ENCODE data around the gene WDFY3. TPM values are rescaled to one million over a fixed set of nuclear protein-coding genes. Genes with fewer than 3 reads are reported as not detected.

WDFY3 gene
- polyA plus RNA-seq, 1 donor = 28.9 TPM

DNA sequence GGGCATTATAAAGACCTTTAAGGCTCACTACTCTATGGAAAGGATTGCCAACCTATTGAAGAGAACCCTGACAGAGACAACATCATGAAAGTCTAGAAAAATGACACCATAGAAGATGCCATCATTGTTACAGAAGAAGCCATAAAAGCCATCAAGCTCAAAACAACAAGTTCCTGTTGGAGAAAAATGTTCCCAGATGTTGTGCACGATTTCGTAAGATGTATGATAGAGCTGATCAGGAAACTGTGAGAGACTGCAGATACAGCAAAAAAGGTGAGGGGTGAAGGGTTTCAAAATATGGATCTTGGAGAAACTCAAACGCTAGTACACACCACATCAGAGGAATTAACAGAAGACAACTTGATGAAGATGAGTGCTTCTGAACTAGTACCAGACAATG lies 53.3 kb downstream of the WDFY3 start:
- H3K9me3 ChIP-seq (ENCODE audit: control insufficient read depth, low read depth, low read length) = no peaks in the 10 kb centered on the region
- 100% methylated on average over 2 of the region's 3 CpGs for WGBS (ENCODE audit: insufficient coverage, low lambda C conversion rate)
- no peak overlapping the region for H3K4me3 ChIP-seq (ENCODE audit: low read length)
- no peaks in the 10 kb centered on the region for H3K4me1 ChIP-seq (ENCODE audit: control insufficient read depth, insufficient read depth, low read length)
- no peak overlapping the region for H3K27ac ChIP-seq (ENCODE audit: low read length)
- DNase-seq = no peak
- peaks cover 2% of the 10 kb centered on the region for H3K36me3 ChIP-seq (ENCODE audit: control insufficient read depth, insufficient read depth, low read length)
- no peaks in the 10 kb centered on the region for H3K27me3 ChIP-seq (ENCODE audit: control insufficient read depth, insufficient read depth, low read length)

- Histone ChIP-seq H3K4me3 (ENCODE audit: low read length) (no peak overlapping the region), H3K27me3 (ENCODE audit: control insufficient read depth, insufficient read depth, low read length) (no peaks in the 10 kb centered on the region), H3K4me1 (ENCODE audit: control insufficient read depth, insufficient read depth, low read length) (no peaks in the 10 kb centered on the region), H3K27ac (ENCODE audit: low read length) (no peak overlapping the region), H3K9me3 (ENCODE audit: control insufficient read depth, low read depth, low read length) (no peaks in the 10 kb centered on the region), H3K36me3 (ENCODE audit: control insufficient read depth, insufficient read depth, low read length) (peaks cover 2% of the 10 kb centered on the region)
- no peak for DNase-seq
- 90% methylated on average over 1 of the region's 2 CpGs for WGBS (ENCODE audit: insufficient coverage, low lambda C conversion rate)
Observed at GRCh38 chr4:84912741-84913140, 53.7 kb downstream of the WDFY3 start.

GRCh38 chr4:84908876-84909275 lies 57.6 kb downstream of the WDFY3 start:
- Histone ChIP-seq H3K9me3 (ENCODE audit: control insufficient read depth, low read depth, low read length) (no peaks in the 10 kb centered on the region), H3K4me3 (ENCODE audit: low read length) (no peak overlapping the region), H3K27me3 (ENCODE audit: control insufficient read depth, insufficient read depth, low read length) (no peaks in the 10 kb centered on the region), H3K36me3 (ENCODE audit: control insufficient read depth, insufficient read depth, low read length) (peaks cover 5% of the 10 kb centered on the region), H3K27ac (ENCODE audit: low read length) (no peak overlapping the region), H3K4me1 (ENCODE audit: control insufficient read depth, insufficient read depth, low read length) (no peaks in the 10 kb centered on the region)
- WGBS (ENCODE audit: insufficient coverage, low lambda C conversion rate) = no CpG with 5 or more reads among the region's 4 CpGs
- DNase-seq = no peak

DNA sequence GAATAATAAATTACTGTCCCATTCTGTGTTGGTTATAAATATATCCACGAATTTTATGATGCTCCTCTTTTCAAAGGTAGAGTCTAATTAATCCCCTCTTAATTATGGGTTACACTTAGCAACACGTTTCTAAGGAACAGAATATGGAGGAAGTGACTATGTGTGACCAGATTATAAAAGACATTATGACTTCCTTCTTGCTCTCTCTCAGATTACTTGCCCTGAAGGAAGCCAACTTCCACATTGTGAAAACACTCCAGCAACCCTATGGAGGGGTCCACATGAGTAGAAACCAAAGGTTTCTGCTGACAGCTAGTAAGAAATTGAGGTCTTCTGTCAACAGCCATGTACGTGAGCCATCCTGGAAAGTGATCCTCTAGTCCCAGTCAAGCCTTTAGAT lies 59.3 kb downstream of the WDFY3 start:
- no CpG with 5 or more reads among the region's 3 CpGs for WGBS (ENCODE audit: insufficient coverage, low lambda C conversion rate)
- no peak for DNase-seq
- no peak overlapping the region for H3K27ac ChIP-seq (ENCODE audit: low read length)
- no peak overlapping the region for H3K4me3 ChIP-seq (ENCODE audit: low read length)
- no peaks in the 10 kb centered on the region for H3K4me1 ChIP-seq (ENCODE audit: control insufficient read depth, insufficient read depth, low read length)
- H3K36me3 ChIP-seq (ENCODE audit: control insufficient read depth, insufficient read depth, low read length) = peaks cover 6% of the 10 kb centered on the region
- H3K9me3 ChIP-seq (ENCODE audit: control insufficient read depth, low read depth, low read length) = no peaks in the 10 kb centered on the region
- H3K27me3 ChIP-seq (ENCODE audit: control insufficient read depth, insufficient read depth, low read length) = no peaks in the 10 kb centered on the region

GRCh38 chr4:84905646-84906045 lies 60.8 kb downstream of the WDFY3 start:
- H3K9me3 ChIP-seq (ENCODE audit: control insufficient read depth, low read depth, low read length) = no peaks in the 10 kb centered on the region
- H3K4me1 ChIP-seq (ENCODE audit: control insufficient read depth, insufficient read depth, low read length) = no peaks in the 10 kb centered on the region
- H3K27ac ChIP-seq (ENCODE audit: low read length) = no peak overlapping the region
- no peak overlapping the region for H3K4me3 ChIP-seq (ENCODE audit: low read length)
- H3K27me3 ChIP-seq (ENCODE audit: control insufficient read depth, insufficient read depth, low read length) = no peaks in the 10 kb centered on the region
- DNase-seq = no peak
- WGBS (ENCODE audit: insufficient coverage, low lambda C conversion rate) = no CpG with 5 or more reads among the region's 2 CpGs
- peaks cover 10% of the 10 kb centered on the region for H3K36me3 ChIP-seq (ENCODE audit: control insufficient read depth, insufficient read depth, low read length)

- H3K27me3 ChIP-seq (ENCODE audit: control insufficient read depth, insufficient read depth, low read length) = no peaks in the 10 kb centered on the region
- no peak overlapping the region for H3K27ac ChIP-seq (ENCODE audit: low read length)
- H3K36me3 ChIP-seq (ENCODE audit: control insufficient read depth, insufficient read depth, low read length) = peaks cover 10% of the 10 kb centered on the region
- H3K9me3 ChIP-seq (ENCODE audit: control insufficient read depth, low read depth, low read length) = no peaks in the 10 kb centered on the region
- DNase-seq = no peak
- H3K4me3 ChIP-seq (ENCODE audit: low read length) = no peak overlapping the region
- 83% methylated on average over 2 of the region's 3 CpGs for WGBS (ENCODE audit: insufficient coverage, low lambda C conversion rate)
- H3K4me1 ChIP-seq (ENCODE audit: control insufficient read depth, insufficient read depth, low read length) = no peaks in the 10 kb centered on the region
Observed at GRCh38 chr4:84901740-84902281, 64.7 kb downstream of the WDFY3 start.

- WGBS (ENCODE audit: insufficient coverage, low lambda C conversion rate) = no CpG with 5 or more reads among the region's 3 CpGs
- Histone ChIP-seq H3K36me3 (ENCODE audit: control insufficient read depth, insufficient read depth, low read length) (peaks cover 10% of the 10 kb centered on the region), H3K4me1 (ENCODE audit: control insufficient read depth, insufficient read depth, low read length) (no peaks in the 10 kb centered on the region), H3K4me3 (ENCODE audit: low read length) (no peak overlapping the region), H3K27me3 (ENCODE audit: control insufficient read depth, insufficient read depth, low read length) (no peaks in the 10 kb centered on the region), H3K27ac (ENCODE audit: low read length) (no peak overlapping the region), H3K9me3 (ENCODE audit: control insufficient read depth, low read depth, low read length) (no peaks in the 10 kb centered on the region)
- DNase-seq = no peak
Observed at GRCh38 chr4:84901173-84901572, 65.3 kb downstream of the WDFY3 start.

- H3K36me3 ChIP-seq (ENCODE audit: control insufficient read depth, insufficient read depth, low read length) = peaks cover 15% of the 10 kb centered on the region
- no peak for DNase-seq
- WGBS (ENCODE audit: insufficient coverage, low lambda C conversion rate) = 100% methylated on average over 2 of the region's 3 CpGs
- no peaks in the 10 kb centered on the region for H3K27me3 ChIP-seq (ENCODE audit: control insufficient read depth, insufficient read depth, low read length)
- no peaks in the 10 kb centered on the region for H3K4me1 ChIP-seq (ENCODE audit: control insufficient read depth, insufficient read depth, low read length)
- H3K4me3 ChIP-seq (ENCODE audit: low read length) = no peak overlapping the region
- H3K27ac ChIP-seq (ENCODE audit: low read length) = no peak overlapping the region
- no peaks in the 10 kb centered on the region for H3K9me3 ChIP-seq (ENCODE audit: control insufficient read depth, low read depth, low read length)
Observed at GRCh38 chr4:84899616-84900015, 66.9 kb downstream of the WDFY3 start.

- Histone ChIP-seq H3K4me1 (ENCODE audit: control insufficient read depth, insufficient read depth, low read length) (no peaks in the 10 kb centered on the region), H3K4me3 (ENCODE audit: low read length) (no peak overlapping the region), H3K9me3 (ENCODE audit: control insufficient read depth, low read depth, low read length) (no peaks in the 10 kb centered on the region), H3K27me3 (ENCODE audit: control insufficient read depth, insufficient read depth, low read length) (no peaks in the 10 kb centered on the region), H3K27ac (ENCODE audit: low read length) (no peak overlapping the region), H3K36me3 (ENCODE audit: control insufficient read depth, insufficient read depth, low read length) (peaks cover 16% of the 10 kb centered on the region)
- 92% methylated on average over 4 of the region's 6 CpGs for WGBS (ENCODE audit: insufficient coverage, low lambda C conversion rate)
- no peak for DNase-seq
Observed at GRCh38 chr4:84897516-84897915, 69.0 kb downstream of the WDFY3 start.

GRCh38 chr4:84895283-84895682 lies 71.2 kb downstream of the WDFY3 start:
- no CpG with 5 or more reads among the region's 1 CpG for WGBS (ENCODE audit: insufficient coverage, low lambda C conversion rate)
- Histone ChIP-seq H3K4me3 (ENCODE audit: low read length) (no peak overlapping the region), H3K27me3 (ENCODE audit: control insufficient read depth, insufficient read depth, low read length) (no peaks in the 10 kb centered on the region), H3K4me1 (ENCODE audit: control insufficient read depth, insufficient read depth, low read length) (no peaks in the 10 kb centered on the region), H3K36me3 (ENCODE audit: control insufficient read depth, insufficient read depth, low read length) (peaks cover 14% of the 10 kb centered on the region), H3K27ac (ENCODE audit: low read length) (no peak overlapping the region), H3K9me3 (ENCODE audit: control insufficient read depth, low read depth, low read length) (no peaks in the 10 kb centered on the region)
- no peak for DNase-seq

DNA sequence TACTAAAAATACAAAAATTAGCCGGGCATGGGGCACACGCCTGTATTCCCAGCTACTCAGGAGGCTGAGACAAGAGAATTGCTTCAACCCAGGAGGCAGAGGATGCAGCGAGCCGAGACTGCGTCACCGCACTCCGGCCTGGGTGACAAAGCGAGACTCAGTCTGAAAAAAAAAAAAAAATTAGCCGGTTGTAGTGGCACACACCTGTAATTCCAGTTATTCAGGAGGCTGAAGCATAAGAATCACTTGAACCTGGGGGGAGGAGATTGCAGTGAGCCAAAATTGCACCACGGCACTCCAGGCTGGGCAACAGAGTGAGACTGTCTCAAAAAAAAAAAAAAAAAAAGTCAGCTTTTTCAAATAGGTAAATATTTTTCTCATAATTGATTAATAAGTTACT lies 71.9 kb downstream of the WDFY3 start:
- no peak for DNase-seq
- Histone ChIP-seq H3K4me1 (ENCODE audit: control insufficient read depth, insufficient read depth, low read length) (no peaks in the 10 kb centered on the region), H3K27ac (ENCODE audit: low read length) (no peak overlapping the region), H3K27me3 (ENCODE audit: control insufficient read depth, insufficient read depth, low read length) (no peaks in the 10 kb centered on the region), H3K9me3 (ENCODE audit: control insufficient read depth, low read depth, low read length) (no peaks in the 10 kb centered on the region), H3K36me3 (ENCODE audit: control insufficient read depth, insufficient read depth, low read length) (peaks cover 16% of the 10 kb centered on the region), H3K4me3 (ENCODE audit: low read length) (no peak overlapping the region)
- WGBS (ENCODE audit: insufficient coverage, low lambda C conversion rate) = no CpG with 5 or more reads among the region's 10 CpGs
